ENCODE results near the gene FGF6.
"Not testable (repeated sequence)": the region's sequence is repeated elsewhere in the genome, so short reads cannot be mapped to it uniquely, and the experiment has no call there.

The FGF6 gene

DNA sequence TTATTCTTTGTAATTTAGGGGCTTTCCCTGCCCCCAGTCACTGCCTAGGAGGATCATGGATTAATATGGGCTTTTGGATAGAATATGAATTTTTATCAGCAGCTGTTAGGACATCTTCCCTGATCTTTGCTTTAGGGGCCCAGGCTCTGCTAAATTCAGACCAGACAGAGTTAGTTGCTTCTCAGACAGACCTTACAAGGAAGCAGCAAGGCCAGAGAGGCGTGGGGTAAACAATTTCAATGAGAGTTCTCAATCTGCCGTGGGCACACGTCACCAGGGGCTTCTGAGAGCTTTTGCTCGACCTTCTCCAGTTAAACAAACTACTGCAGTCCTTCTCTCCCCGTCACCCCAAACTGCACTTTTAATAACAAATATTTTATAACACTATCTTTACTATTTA lies 27.7 kb downstream of the FGF6 start:
- no peaks in the 10 kb centered on the region for H3K4me1 ChIP-seq (ENCODE audit: control insufficient read depth, insufficient read depth, low read length, unreplicated experiment)
- H2AFZ ChIP-seq (ENCODE audit: low read length, unreplicated experiment), result no peak overlapping the region
- H3K36me3 ChIP-seq (ENCODE audit: insufficient read depth, low read length), result no peaks in the 10 kb centered on the region
- H3K27me3 ChIP-seq (ENCODE audit: insufficient read depth, low read length), result peaks cover 66% of the 10 kb centered on the region
- H3K4me3 ChIP-seq (ENCODE audit: low read depth, low read length), result no peak overlapping the region
- H3K79me2 ChIP-seq (ENCODE audit: control insufficient read depth, insufficient read depth, low read length, unreplicated experiment), result no peaks in the 10 kb centered on the region
- H3K27ac ChIP-seq (ENCODE audit: low read depth, low read length), result no peak overlapping the region

DNA sequence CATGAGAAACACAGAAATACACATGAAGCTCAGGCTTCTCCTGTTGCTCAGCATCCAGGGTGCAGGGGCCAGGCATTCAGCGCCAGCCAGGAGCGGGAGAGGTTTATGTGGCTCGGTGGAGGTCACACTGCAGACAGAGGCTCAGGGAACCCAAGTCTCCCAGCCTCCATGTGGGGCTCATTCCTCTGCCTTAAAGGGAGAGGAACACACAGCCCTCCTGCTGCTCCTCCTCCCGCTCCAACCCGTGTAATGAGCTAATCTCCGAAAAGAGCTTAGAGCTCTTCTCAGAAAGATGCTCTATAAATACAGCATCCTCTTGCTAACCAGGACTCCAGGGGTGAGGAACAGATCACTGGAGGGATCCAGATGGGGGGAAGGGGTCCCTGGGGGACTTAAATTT lies 28.2 kb downstream of the FGF6 start:
- Histone ChIP-seq H3K79me2 (ENCODE audit: control insufficient read depth, insufficient read depth, low read length, unreplicated experiment) (no peaks in the 10 kb centered on the region), H3K36me3 (ENCODE audit: insufficient read depth, low read length) (no peaks in the 10 kb centered on the region), H2AFZ (ENCODE audit: low read length, unreplicated experiment) (no peak overlapping the region), H3K4me1 (ENCODE audit: control insufficient read depth, insufficient read depth, low read length, unreplicated experiment) (no peaks in the 10 kb centered on the region), H3K4me3 (ENCODE audit: low read depth, low read length) (no peak overlapping the region), H3K27ac (ENCODE audit: low read depth, low read length) (no peak overlapping the region), H3K27me3 (ENCODE audit: insufficient read depth, low read length) (peaks cover 71% of the 10 kb centered on the region)

DNA sequence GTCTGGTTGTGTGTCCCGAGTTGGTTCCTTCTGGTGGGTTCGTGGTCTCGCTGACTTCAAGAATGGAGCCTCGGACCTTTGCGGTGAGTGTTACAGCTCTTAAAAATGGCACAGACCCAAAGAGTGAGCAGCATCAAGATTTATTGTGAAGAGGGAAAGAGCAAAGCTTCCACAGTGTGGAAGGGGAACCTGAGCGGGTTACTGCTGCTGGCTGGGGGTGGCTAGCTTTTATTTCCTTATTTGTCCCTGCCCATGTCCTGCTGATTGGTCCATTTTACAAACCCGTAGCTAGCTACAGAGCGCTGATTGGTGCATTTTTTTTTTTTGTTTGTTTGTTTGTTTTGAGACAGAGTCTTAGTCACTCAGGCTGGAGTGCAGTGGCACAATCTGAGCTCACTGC lies 29.3 kb downstream of the FGF6 start:
- Histone ChIP-seq H3K27ac (ENCODE audit: low read depth, low read length) (no peak overlapping the region), H3K36me3 (ENCODE audit: insufficient read depth, low read length) (no peaks in the 10 kb centered on the region), H3K79me2 (ENCODE audit: control insufficient read depth, insufficient read depth, low read length, unreplicated experiment) (no peaks in the 10 kb centered on the region), H3K27me3 (ENCODE audit: insufficient read depth, low read length) (peaks cover 83% of the 10 kb centered on the region), H2AFZ (ENCODE audit: low read length, unreplicated experiment) (no peak overlapping the region), H3K4me1 (ENCODE audit: control insufficient read depth, insufficient read depth, low read length, unreplicated experiment) (no peaks in the 10 kb centered on the region), H3K4me3 (ENCODE audit: low read depth, low read length) (no peak overlapping the region)

DNA sequence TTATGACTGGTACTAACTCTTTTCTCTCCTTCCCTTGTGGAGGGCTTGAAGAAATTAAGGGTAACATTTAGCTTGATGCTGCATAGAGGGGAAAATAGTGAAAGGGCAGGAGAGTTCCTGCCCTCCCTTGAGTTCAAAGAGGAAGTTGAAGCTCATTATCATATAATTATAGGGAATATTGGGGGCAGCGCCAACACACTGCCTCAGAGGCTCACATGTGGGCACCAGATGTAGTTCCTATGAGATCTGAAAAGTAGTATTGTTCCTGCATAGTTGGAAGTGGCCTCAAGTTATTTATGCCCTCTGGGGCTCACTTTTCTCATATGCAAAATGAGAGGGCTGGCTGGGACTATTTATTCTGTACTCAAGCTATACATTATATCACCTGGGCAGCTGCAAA lies 33.1 kb downstream of the FGF6 start:
- no peaks in the 10 kb centered on the region for H3K36me3 ChIP-seq (ENCODE audit: insufficient read depth, low read length)
- no peaks in the 10 kb centered on the region for H3K4me1 ChIP-seq (ENCODE audit: control insufficient read depth, insufficient read depth, low read length, unreplicated experiment)
- no peak overlapping the region for H3K4me3 ChIP-seq (ENCODE audit: low read depth, low read length)
- no peak overlapping the region for H2AFZ ChIP-seq (ENCODE audit: low read length, unreplicated experiment)
- no peaks in the 10 kb centered on the region for H3K79me2 ChIP-seq (ENCODE audit: control insufficient read depth, insufficient read depth, low read length, unreplicated experiment)
- H3K27ac ChIP-seq (ENCODE audit: low read depth, low read length), result no peak overlapping the region
- H3K27me3 ChIP-seq (ENCODE audit: insufficient read depth, low read length), result peaks cover 75% of the 10 kb centered on the region

DNA sequence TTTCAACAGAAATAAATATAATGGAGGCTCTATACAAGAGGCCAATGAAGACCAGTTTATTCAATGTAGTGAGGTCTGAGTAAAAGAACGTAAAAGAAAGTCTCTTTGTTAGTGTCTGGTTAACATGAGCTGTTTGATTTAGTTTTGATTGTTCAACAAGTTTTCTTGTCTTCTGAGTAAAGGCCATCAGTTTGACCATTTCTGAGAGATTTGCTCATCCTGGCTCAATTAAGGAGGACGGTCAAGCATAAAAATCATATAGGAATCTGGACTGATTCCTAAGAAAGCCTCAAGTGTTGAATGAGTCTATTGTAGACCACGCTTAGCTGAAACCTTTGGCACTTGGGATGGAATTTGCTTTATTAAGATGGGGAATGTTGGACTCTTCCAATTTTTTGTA lies 33.6 kb downstream of the FGF6 start:
- H3K4me3 ChIP-seq (ENCODE audit: low read depth, low read length), result no peak overlapping the region
- no peak overlapping the region for H3K27ac ChIP-seq (ENCODE audit: low read depth, low read length)
- H3K27me3 ChIP-seq (ENCODE audit: insufficient read depth, low read length), result peaks cover 71% of the 10 kb centered on the region
- no peak overlapping the region for H2AFZ ChIP-seq (ENCODE audit: low read length, unreplicated experiment)
- H3K79me2 ChIP-seq (ENCODE audit: control insufficient read depth, insufficient read depth, low read length, unreplicated experiment), result no peaks in the 10 kb centered on the region
- no peaks in the 10 kb centered on the region for H3K36me3 ChIP-seq (ENCODE audit: insufficient read depth, low read length)
- H3K4me1 ChIP-seq (ENCODE audit: control insufficient read depth, insufficient read depth, low read length, unreplicated experiment), result no peaks in the 10 kb centered on the region

- Histone ChIP-seq H3K27me3 (ENCODE audit: insufficient read depth, low read length) (peaks cover 37% of the 10 kb centered on the region), H3K79me2 (ENCODE audit: control insufficient read depth, insufficient read depth, low read length, unreplicated experiment) (no peaks in the 10 kb centered on the region), H3K27ac (ENCODE audit: low read depth, low read length) (no peak overlapping the region), H3K4me1 (ENCODE audit: control insufficient read depth, insufficient read depth, low read length, unreplicated experiment) (no peaks in the 10 kb centered on the region), H3K36me3 (ENCODE audit: insufficient read depth, low read length) (no peaks in the 10 kb centered on the region), H2AFZ (ENCODE audit: low read length, unreplicated experiment) (no peak overlapping the region), H3K4me3 (ENCODE audit: low read depth, low read length) (no peak overlapping the region)
Observed at GRCh38 chr12:4407136-4407535, 38.5 kb downstream of the FGF6 start.

GRCh38 chr12:4404877-4405637 lies 40.6 kb downstream of the FGF6 start:
- not testable (repeated sequence) for H3K36me3 ChIP-seq (ENCODE audit: insufficient read depth, low read length); H3K27ac ChIP-seq (ENCODE audit: low read depth, low read length); H2AFZ ChIP-seq (ENCODE audit: low read length, unreplicated experiment); H3K79me2 ChIP-seq (ENCODE audit: control insufficient read depth, insufficient read depth, low read length, unreplicated experiment); H3K4me3 ChIP-seq (ENCODE audit: low read depth, low read length); H3K4me1 ChIP-seq (ENCODE audit: control insufficient read depth, insufficient read depth, low read length, unreplicated experiment)
- H3K27me3 ChIP-seq (ENCODE audit: insufficient read depth, low read length), result peaks cover 37% of the 10 kb centered on the region

- H2AFZ ChIP-seq (ENCODE audit: low read length, unreplicated experiment), result no peak overlapping the region
- H3K27ac ChIP-seq (ENCODE audit: low read depth, low read length), result no peak overlapping the region
- H3K4me1 ChIP-seq (ENCODE audit: control insufficient read depth, insufficient read depth, low read length, unreplicated experiment), result no peaks in the 10 kb centered on the region
- H3K4me3 ChIP-seq (ENCODE audit: low read depth, low read length), result no peak overlapping the region
- no peaks in the 10 kb centered on the region for H3K79me2 ChIP-seq (ENCODE audit: control insufficient read depth, insufficient read depth, low read length, unreplicated experiment)
- peaks cover 41% of the 10 kb centered on the region for H3K27me3 ChIP-seq (ENCODE audit: insufficient read depth, low read length)
- no peaks in the 10 kb centered on the region for H3K36me3 ChIP-seq (ENCODE audit: insufficient read depth, low read length)
Observed at GRCh38 chr12:4402996-4403395, 42.6 kb downstream of the FGF6 start.

GRCh38 chr12:4401117-4401516 lies 44.5 kb downstream of the FGF6 start:
- Histone ChIP-seq H3K27me3 (ENCODE audit: insufficient read depth, low read length) (peaks cover 52% of the 10 kb centered on the region), H3K36me3 (ENCODE audit: insufficient read depth, low read length) (no peaks in the 10 kb centered on the region), H2AFZ (ENCODE audit: low read length, unreplicated experiment) (no peak overlapping the region)

DNA sequence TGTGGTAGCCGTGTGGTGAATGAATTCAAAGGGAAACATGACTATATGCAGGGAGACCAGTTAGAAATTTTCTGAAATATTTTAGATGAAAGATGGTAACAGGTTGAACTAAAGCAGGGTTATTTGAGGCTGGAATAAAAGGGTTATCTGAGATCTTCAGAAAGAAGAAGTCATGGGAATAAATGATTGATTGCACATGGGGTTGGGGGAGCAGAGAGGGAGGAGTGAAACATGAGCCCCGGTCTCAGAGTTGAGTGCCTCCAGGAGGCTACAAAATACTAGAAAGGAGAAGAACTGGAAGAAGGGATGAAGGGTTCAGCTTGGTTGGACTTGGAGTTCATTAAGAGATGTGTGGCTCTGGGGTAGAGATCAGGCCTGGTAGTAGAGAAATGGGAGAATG lies 49.8 kb downstream of the FGF6 start:
- no peaks in the 10 kb centered on the region for H3K36me3 ChIP-seq (ENCODE audit: insufficient read depth, low read length)
- H2AFZ ChIP-seq (ENCODE audit: low read length, unreplicated experiment), result no peak overlapping the region
- no peaks in the 10 kb centered on the region for H3K79me2 ChIP-seq (ENCODE audit: control insufficient read depth, insufficient read depth, low read length, unreplicated experiment)
- no peaks in the 10 kb centered on the region for H3K4me1 ChIP-seq (ENCODE audit: control insufficient read depth, insufficient read depth, low read length, unreplicated experiment)
- H3K27me3 ChIP-seq (ENCODE audit: insufficient read depth, low read length), result peaks cover 55% of the 10 kb centered on the region
- no peak overlapping the region for H3K27ac ChIP-seq (ENCODE audit: low read depth, low read length)
- H3K4me3 ChIP-seq (ENCODE audit: low read depth, low read length), result no peak overlapping the region

More at GRCh38 chr12:4401117-4401516, 44.5 kb downstream of the FGF6 start:
- Histone ChIP-seq H3K27ac (ENCODE audit: low read depth, low read length) (no peak overlapping the region), H3K4me1 (ENCODE audit: control insufficient read depth, insufficient read depth, low read length, unreplicated experiment) (no peaks in the 10 kb centered on the region), H3K79me2 (ENCODE audit: control insufficient read depth, insufficient read depth, low read length, unreplicated experiment) (no peaks in the 10 kb centered on the region), H3K4me3 (ENCODE audit: low read depth, low read length) (no peak overlapping the region)

- Histone ChIP-seq H3K79me2 (ENCODE audit: control insufficient read depth, insufficient read depth, low read length, unreplicated experiment) (no peaks in the 10 kb centered on the region), H3K4me3 (ENCODE audit: low read depth, low read length) (no peak overlapping the region), H3K36me3 (ENCODE audit: insufficient read depth, low read length) (no peaks in the 10 kb centered on the region), H3K27ac (ENCODE audit: low read depth, low read length) (no peak overlapping the region), H3K4me1 (ENCODE audit: control insufficient read depth, insufficient read depth, low read length, unreplicated experiment) (no peaks in the 10 kb centered on the region), H2AFZ (ENCODE audit: low read length, unreplicated experiment) (no peak overlapping the region), H3K27me3 (ENCODE audit: insufficient read depth, low read length) (peaks cover 42% of the 10 kb centered on the region)
Observed at GRCh38 chr12:4393211-4393610, 52.4 kb downstream of the FGF6 start.
